ENCODE data around the gene WNT6.

WNT6 gene

GRCh38 chr2:218896501-218897393, 37.1 kb downstream of the WNT6 start:
- TF ChIP-seq, protein P1, sequence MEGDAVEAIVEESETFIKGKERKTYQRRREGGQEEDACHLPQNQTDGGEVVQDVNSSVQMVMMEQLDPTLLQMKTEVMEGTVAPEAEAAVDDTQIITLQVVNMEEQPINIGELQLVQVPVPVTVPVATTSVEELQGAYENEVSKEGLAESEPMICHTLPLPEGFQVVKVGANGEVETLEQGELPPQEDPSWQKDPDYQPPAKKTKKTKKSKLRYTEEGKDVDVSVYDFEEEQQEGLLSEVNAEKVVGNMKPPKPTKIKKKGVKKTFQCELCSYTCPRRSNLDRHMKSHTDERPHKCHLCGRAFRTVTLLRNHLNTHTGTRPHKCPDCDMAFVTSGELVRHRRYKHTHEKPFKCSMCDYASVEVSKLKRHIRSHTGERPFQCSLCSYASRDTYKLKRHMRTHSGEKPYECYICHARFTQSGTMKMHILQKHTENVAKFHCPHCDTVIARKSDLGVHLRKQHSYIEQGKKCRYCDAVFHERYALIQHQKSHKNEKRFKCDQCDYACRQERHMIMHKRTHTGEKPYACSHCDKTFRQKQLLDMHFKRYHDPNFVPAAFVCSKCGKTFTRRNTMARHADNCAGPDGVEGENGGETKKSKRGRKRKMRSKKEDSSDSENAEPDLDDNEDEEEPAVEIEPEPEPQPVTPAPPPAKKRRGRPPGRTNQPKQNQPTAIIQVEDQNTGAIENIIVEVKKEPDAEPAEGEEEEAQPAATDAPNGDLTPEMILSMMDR (conservative IDR thresholded peaks at IDR 0.05; ENCODE audit: low read depth, low read length), result no peak
- H3K4me3 ChIP-seq (ENCODE audit: low read length), result peak overlapping the region; percentile 15
- DNase-seq (ENCODE audit: low read depth), result no peak

DNA sequence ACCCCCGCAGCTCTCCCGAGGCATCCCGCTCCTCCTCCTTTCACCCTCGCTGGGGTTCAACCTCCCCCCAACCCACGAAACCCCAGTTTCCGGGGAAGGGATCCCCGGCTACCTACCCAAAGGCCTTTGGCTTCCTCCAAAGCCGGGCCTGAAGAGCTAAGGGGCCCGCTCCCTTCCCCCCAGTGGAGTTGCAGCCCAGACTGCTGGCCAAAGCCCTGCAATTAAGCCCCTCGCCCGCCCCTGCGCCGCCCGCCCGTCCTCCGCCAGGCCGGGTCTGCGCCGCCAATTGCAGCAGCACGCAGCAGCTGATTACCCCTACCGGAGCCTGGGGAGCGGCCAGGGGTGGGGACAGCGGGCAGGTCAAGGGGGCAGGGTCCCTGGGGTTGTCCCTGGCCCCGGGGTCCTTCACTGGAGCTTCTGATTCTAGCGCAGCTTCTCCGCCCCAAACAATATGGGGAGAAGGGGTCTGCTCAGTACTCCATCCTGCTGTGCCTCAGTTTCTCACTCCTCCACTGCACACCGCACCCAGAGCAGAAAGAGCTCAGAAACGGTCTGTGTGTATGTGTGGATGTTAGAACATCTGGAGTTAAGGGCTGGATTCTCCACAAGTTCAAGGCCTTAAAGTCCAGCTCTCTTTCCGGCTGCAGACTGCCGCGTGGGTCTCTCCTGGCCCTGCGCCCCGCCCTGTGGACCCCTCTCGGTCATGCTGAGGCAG, 37.9 kb downstream of the WNT6 start:
- TF ChIP-seq, protein P1 (conservative IDR thresholded peaks at IDR 0.05; ENCODE audit: low read depth, low read length), result no peak
- H3K4me3 ChIP-seq (ENCODE audit: low read length), result no peak overlapping the region
- no peak for DNase-seq (ENCODE audit: low read depth)

GRCh38 chr2:218898109-218898878, 38.7 kb downstream of the WNT6 start:
- no peak overlapping the region for H3K4me3 ChIP-seq (ENCODE audit: low read length)
- DNase-seq (ENCODE audit: low read depth), result no peak
- TF ChIP-seq, protein P1 (conservative IDR thresholded peaks at IDR 0.05; ENCODE audit: low read depth, low read length), result peak; percentile 89

DNA sequence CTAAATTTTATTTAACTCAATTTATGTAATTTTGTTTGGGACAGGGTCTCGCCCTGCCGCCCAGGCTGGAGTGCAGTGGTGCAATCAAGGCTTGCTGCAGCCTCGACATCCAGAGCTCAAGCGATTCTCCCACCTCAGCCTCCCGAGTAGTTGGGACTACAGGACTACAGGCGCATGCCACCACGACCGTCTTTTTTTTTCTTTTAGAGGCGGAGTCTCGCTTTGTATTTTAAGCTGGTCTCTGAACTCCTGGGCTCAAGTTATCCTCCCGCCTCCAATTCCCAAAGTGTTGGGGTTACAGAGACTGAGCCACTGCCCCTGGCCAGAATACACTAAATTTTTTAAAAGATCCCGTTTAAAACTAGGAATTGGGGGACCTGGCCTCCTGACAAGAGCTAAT, 39.5 kb downstream of the WNT6 start:
- DNase-seq (ENCODE audit: low read depth), result no peak
- no peak overlapping the region for H3K4me3 ChIP-seq (ENCODE audit: low read length)
- TF ChIP-seq, protein P1 (conservative IDR thresholded peaks at IDR 0.05; ENCODE audit: low read depth, low read length), result no peak

- no peak overlapping the region for H3K4me3 ChIP-seq (ENCODE audit: low read length)
- TF ChIP-seq, protein P1 (conservative IDR thresholded peaks at IDR 0.05; ENCODE audit: low read depth, low read length), result no peak
- no peak for DNase-seq (ENCODE audit: low read depth)
These were observed 42.8 kb downstream of the WNT6 start for GRCh38 chr2:218902427-218902826.

DNA sequence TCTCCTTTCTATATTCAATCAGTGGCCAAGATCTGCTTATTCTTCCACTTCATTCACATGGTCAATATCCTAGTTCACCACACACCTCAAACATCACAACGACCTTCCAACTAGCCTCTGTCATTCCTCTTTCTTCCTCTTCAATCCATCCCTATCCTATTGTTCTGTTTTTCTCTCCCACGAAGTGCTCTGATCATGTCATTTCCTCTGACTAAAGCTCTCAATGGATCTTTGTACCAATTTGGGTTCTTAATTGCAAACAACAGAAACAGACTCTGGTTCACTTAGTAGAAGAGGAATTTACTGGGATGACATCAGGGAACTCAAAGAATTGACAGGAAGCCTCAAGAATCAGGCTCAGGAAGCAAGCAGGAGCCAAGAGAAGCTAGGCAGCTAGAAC, 44.6 kb downstream of the WNT6 start:
- H3K4me3 ChIP-seq (ENCODE audit: low read length), result no peak overlapping the region
- no peak for DNase-seq (ENCODE audit: low read depth)
- TF ChIP-seq, protein P1 (conservative IDR thresholded peaks at IDR 0.05; ENCODE audit: low read depth, low read length), result no peak
